NCI-H748 (cell line): ENCODE results near the gene CCDC148.

Source experiments
- DNase-seq: peaks from one replicate; lab custom pipeline; 2025; ENCODE audit not compliant: unreplicated experiment; lab: John Stamatoyannopoulos, UW

The CCDC148 gene

DNA sequence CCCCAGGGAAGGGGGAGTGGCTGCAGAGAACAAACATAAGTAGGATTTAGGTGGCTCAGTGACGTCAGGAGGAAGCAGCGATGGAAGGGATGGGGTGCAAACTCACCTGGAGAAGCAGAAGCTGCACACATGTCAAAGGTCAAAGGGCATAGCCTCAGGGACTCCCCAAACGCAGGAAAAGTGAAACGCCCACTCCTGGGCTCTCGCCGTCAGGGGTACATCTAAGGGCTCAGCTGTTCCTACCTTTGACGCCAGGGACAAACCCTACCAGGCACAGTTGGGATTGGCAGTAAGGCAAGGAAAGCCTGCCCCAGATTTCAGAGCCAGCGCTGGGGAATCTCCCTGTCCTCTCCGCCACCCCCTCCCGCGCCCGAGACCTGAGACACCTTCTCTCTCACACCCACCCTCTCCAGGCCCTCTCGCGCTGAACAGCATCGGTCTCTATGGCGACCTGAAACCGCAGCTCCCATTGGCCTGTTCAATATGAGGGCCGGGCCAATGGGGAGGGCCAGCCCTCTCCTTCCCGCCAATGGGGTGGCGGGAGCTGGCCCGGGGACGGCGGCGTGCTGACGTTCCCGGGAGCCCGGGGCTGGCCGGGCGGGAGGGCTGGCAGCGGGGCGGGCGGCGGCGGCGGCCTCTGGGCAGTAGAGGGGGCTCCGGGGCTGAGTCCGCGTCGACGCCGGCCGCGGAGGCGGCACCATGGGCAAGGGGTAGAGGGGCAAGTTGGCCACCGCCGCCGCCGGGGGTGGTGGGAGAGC is at the start of gene CCDC148, which contains the start of gene PKP4:
CCDC148 (minus strand) TSS at position 445 of the 758 bp plus-strand sequence; CDS start at position 131, 314 bp downstream.
PKP4 (plus strand) TSS at position 644 of the 758 bp plus-strand sequence. CDS start 76,233 bp downstream, outside the sequence.
- peak; percentile 99 for DNase-seq

DNA sequence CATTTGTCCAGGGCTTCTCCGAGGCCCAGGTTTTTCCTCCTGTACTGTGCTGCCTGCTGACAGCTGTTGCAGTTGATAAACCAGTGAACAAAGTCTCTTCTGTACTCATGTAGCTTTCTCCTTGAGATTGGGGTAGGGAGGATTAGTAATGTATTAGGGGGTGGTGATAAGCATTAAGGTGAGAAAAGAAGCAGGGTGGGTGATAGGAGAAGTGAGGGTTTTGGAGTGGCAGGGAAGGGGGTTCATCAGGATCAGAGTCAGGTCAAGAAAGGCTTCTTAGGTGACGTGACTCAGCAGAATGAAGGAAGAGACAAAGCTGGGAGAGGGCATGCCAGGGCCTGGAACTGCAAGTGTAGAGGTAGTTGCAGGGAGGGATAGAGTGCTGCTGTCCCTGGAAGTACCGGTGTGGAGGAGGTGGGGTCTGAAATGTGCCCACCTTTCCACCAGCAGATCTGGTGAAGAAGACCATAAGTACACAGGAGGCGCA is 48.9 kb upstream of the CCDC148 start:
- DNase-seq = no peak

DNA sequence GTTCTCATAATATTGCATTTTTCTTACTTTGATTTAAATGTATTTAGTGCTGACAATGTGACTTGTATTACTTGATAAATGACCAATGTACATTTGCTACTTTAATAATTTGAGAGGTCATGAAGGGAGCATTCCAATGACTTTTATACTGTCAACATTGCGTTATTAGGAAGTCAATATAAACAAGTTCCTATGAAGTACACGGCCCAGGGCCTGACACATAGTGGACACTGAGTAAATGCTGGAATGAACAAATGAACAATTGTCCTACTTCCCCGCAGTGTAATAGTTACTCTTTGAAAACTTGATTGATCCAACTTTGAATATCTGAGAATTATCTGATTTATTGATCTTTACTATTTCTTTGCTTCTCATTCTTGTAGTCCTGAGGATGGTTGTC is 47.5 kb upstream of the CCDC148 start:
- DNase-seq = no peak

DNA sequence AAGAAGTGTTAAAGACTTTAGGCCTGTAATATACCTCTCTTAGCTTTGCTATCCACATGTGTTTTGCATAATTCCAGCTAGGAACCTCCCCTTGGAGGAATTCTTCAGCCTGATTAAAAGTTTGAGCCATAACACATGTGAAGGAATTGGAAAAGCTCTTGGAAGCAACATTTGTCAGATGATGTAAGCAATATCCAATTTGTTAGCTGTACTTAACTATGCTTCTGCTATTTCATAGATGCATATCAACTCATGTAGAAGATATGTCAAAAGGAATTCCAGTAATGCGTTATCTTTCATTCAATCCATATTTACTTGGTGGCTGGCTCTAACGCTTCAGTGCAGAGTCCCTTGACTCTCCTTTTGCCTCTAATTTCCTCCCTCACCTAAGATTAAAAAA is 46.4 kb upstream of the CCDC148 start:
- DNase-seq = no peak

DNA sequence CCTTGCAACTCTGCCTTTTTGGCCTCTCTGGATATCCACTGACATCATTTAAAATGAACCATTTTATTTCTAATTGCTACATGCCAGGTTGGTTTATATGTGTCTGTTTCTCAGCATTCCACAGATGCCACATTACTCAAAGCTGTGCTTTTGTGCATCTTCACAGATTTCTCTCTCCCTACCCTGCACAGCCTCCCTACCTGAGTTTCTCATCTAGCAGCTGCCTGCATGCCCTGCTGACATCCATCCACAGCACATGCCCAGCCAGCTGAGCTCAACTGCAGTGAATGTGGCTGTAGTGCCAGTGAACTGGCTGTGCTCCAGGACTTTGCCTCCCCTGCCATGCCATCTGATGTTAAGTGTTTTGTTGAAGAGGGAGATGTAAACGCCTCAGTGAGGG is 44.7 kb upstream of the CCDC148 start:
- DNase-seq = peak; percentile 45

DNA sequence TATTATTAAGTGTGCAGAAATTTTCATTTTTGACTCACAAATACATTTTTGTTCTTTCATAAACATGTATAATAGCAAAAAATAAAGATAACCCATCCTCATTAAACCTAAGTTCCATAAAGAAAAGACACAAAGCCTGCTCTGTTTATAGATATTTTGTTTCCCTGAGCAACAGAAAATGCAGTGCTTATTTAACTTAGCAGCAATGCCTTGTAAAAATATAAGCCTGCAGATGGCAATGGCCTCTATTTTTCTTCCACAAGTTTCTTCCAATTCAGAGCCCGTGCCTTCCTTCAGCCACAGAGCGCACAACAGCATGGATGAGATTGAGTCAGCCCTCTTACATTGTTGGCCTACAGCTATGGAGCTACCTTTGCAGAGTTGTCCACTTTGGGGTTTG is 43.8 kb upstream of the CCDC148 start:
- no peak for DNase-seq

DNA sequence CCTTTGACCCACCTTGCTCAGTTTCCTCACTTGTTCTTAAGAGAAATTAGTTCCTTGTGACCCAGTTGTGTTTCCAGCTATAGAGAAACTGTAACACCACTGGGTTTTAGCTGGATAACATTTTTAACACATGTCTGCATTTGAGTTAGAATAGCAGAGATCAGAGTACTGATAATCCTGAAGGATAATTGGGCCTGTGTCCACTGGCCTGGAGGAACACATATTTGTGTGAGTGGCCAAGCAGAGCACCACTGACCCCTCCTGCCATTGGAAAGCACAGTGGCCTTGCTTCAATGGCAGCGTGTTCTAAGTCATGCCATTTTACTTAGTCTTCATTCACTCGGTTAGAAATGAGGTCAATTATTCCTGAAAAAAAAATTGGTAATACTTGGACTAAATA is 42.8 kb upstream of the CCDC148 start:
- no peak for DNase-seq

DNA sequence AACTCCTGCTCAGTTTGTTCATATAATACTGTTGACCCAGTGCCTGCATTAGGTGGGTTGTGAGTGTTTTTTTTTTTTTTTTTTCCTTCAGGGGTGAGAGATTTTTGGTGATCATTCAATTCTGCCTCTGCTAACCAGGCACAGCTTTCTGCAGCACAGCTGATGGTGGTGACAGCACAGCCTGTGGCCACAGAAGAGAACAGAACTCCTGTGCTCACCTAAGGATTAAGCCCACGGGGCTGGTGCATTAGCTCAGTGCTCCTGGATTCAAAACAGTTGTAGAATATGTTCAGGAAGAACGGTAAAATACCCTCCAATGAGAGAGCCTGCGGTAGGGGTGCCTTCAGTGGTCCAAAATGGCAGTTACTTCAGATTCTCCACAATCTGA is 42.2 kb upstream of the CCDC148 start:
- no peak for DNase-seq

DNA sequence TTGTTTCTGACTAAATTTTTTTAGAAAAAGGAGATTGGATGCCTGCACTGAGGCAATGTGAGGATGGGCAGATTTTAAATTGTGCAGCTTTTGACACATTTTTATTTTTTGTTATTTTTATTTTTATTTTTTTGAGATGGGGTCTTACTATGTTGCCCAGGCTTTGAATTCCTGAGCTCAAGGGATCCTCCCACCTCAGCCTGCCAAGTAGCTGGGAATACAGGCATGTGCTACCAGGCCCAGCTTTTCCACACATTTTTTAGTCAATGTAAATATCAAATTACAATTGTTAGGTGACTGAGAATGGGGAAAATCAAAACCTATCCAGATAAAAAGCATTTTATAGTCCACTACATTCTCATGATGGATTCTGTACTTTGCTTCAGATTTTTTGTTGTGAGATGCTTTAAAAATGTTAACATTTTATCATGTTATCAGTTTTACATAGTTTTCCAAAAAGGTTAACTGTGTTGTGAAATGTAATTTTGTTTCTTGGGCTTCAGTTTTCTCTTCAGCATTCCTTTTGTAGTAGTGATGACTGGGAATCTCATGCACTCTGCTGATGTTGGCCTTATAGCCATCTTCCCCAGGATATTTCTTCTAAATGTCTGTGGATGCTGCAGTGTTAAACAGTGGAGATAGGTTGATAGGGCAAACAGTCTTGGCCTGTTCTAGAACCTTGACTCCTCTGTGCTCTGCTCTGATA is 41.6 kb upstream of the CCDC148 start:
- no peak for DNase-seq

DNA sequence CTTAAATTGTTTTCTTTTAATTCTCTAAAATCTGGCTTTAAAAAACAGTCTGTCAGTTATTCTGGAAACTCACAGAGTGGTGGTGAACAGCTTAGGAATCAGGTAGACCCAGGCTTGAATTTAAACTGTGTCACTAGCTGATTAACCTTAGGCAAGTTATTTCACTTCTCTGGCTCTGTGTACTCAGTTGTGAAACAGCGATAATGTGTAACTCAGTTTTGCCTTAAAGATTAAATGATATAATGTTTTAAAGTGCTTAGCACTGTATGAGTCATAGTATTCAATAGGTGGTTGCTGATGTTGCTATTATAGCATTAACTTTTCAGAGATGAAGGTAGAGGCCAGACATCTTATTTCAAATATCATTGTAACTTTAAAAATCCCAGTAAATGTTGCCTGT is 40.9 kb upstream of the CCDC148 start:
- no peak for DNase-seq

DNA sequence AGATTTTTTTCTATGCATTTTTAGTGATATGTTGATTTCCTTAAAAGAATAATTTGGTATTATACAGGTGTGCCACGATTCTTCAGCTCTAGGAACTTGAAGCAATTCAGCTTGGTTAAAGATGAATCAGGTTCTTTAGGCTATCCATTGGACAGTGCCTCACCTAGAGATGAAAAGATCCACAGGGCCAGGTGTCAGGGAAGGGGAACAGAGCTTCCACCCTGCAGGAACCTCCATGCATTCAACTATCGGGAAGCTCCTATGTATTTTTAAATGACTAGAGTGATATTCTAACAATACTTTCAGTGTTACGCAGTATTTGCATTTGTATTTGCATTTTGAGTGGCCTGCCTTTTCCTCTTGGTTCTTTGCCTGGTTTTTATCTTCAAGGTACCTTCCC is 40.4 kb upstream of the CCDC148 start:
- no peak for DNase-seq

DNA sequence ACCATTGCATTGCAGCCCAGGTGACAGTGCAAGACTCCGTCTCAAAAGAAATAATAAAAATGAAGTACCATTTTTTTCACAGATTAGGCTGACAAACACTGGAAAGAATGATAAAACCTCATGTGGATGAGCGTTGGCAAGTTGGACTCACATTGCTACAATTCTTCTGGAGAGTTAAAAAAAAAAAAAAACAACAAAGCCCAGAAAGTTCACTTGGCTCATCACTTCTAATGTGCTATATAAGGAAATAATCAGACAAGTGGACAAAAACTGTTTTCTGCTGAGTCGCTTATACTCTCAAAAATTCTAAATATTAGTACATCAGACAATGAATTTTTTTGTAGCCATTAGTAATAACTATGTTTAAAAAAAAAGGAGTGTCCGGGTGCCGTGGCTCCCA is 38.6 kb upstream of the CCDC148 start:
- no peak for DNase-seq

DNA sequence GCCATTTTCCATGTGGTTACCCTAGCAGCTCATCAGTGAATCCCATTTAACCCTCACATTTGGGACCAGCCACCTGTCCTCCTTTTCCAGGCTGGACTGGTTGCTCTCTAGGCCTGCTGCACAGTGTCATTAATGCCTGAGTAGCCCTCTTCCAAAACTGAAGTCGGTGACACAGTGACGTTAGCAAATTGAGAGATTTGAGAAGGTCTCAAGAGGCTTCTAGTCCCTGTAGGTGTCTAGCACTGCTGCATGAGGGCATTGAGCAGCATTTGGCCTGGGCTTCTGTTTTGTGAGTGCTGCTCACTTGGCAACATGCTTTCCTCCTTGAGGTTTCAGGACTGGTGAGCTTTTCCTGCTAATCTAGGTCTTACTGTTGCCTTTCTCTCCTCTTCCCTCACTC is 36.9 kb upstream of the CCDC148 start:
- DNase-seq = no peak

DNA sequence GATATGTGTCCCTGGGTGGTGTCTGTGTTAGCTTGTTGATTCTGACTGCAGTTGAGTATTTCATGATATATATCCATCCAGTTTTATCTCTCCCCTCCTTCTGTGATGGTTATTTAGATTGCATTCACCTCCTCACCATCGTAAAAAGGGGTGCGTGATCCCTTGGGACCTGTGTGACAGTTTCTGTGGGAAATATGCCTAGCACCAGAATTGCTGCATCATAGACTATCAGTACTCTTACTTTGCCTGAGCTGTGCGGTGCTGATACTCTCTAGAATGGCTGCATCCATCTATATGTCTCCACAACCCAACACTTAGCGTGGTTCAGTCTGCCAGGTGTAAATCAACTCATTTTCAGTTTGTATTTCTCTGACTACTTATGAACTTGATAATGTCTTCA is 34.5 kb upstream of the CCDC148 start:
- no peak for DNase-seq

DNA sequence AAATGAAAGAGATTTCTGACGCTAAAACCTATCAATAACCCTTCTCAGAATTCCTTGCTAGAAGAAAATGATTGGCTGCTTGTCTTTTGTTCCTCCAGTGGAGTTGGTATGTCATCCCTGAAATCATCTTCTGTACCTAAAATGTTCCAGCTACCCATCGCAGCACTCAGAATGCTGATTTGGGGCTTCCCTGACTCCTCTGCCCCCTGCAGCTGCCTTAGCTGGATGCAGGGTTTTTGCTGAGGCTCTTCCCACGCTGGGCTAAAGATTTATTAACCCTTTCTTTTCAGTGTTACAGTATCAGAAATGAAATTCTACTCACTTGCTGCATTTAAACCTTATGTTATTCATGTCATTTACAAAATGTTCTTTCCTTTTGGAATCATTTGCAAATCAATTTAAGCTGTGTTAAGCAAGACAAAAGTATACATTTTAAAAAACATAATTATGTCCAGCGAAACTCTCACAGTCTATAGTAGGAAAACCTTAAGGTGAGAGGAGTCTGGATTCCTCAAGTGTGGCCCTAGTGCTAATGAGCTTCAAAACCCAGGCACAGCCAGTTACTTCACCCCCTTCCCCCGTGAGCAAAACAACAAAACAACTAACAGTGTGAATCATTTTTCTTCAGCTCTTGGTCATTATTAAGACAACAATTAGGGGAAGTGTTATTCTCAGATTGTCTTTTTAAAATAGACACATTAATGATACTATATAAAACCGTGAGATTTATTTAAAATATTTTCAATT is 33.0 kb upstream of the CCDC148 start:
- no peak for DNase-seq

DNA sequence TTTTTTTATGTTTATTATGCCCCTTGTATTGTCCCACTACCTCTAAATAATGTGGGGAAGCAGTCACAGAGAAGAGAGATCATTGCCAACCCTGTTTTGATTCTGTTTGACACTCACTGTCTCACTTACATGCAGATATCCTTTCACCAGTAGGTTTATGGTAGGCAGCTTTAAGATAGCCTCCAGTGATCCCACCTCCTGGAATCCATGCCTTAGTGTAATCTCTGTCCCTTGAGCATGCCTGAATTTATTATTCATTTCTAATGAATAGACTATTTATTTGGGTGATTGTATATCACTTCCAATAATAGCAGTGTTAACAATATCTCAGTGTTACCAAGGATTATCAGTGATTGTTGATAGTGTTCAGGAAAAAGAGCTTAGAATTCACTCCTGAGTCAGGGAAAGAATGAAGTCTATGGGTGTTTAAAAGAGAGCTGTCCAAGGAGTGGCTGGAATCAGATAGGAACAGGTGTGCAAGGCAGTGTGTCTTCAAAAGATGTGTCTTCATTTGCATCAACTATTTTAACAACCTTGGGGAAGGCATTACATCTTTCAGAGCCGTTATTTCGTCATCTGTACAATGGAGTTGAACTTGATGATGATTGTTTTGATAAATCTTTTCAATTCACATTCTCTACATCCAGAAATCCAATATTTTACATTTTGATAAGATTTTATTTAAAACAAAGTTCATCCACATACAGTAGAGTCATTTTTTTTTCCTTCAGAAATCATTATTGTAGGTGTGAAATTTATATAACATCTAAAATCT is 32.1 kb upstream of the CCDC148 start:
- DNase-seq = no peak

DNA sequence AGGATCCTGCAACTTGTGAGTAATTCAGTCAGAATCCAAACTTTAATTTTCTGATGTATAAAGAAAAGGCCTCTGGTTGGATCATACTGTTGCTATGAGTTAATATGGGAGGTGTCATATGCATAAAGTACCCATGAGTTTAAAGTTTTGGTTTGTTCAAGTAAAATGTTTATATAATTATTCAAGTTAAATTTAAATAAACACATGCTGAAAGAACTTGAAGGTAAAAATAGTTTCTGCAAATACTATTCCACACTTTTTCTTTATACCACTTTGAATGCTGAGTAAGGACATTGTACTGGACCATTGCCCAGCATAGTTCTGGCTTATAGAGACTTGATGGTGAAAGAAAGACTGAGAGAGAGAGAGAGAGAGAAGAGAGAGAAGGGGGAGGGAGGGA is 30.9 kb upstream of the CCDC148 start:
- DNase-seq = no peak

DNA sequence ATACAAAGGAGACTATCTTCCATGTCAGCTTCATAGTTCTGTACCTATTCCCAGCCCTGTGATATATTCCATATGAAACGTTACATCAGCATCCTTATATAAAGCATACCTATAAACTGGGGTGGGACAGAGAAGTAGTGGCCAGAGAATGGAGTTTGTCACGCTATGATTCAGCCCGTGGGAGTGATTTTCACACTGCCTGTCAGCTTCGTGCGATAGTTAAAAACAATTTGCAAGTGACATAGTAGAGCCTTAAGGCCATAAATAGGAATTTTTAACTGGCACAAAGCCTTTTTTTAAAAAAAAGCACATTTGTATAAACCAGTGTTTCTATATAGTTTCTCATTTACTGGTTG is 30.4 kb upstream of the CCDC148 start:
- no peak for DNase-seq

DNA sequence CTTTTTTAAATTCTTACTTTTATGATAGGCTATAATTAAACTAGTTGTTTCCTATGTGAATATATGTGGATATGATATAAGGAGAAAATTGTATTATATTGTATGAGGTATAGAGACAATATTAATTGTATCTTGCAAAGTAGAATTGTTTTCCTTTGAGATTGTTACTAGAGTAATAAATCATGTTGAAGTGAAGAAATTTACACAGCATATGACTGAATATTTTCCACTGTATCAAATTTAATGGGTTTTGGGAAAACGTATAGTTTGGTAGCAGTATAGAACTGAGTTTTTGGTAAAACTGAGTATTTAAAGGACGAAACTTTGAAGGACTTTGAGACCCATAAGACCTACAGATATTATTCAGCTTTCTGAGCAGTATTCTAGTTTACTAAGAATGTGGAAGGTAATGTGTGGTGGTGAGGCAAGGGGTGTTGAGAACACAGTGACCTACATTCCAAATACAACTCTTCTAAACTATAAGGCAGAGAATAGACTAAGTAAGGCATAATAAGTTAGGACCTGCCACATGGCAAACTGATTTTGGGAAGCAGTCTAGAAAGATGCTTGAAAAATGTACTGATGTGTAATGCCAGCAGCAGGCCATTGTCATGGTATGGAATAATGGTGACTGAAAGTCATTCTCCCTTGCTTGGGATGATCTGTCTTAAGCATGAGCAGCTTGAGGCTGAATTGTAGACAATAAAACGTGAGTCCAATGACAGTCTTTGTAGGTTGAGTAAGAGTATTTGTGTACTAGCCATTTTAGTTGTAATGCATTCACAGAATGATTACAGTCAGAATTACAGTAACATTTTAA is 29.8 kb upstream of the CCDC148 start:
- no peak for DNase-seq

DNA sequence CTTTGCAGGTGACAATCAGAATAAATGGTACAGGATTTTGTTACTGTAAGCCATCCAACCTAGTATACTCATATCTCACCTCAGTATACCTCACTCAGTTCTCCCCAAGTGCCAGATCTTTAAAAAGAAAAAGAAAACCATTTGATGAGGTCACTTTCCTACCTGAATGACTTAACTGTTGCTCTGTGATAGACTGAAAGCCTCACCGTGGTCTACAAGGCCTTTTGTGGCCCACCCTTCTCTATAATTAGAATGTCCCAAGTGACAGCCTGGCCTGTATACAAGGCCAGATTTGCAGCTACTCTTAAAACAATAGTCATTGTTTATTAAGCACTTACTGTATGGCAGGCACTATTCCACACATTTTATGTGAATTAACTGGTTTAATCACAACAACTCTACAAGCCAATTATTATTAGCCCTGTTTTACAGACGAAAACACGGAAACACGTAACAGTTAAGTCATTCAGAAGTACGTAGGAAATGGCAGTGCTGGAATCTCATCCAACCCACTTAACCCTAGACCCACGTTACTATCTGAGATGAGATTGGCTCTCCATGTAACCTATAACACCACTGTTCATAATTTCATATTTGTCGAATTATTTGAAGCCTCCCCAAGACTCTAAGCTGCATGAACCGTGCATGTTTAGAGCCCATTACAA is 28.5 kb upstream of the CCDC148 start:
- no peak for DNase-seq
